Lower lobe of right lung (tissue), 2 donors: ENCODE results near the gene OR10A3. TPM values are rescaled to one million over a fixed set of nuclear protein-coding genes. Genes with fewer than 3 reads are reported as not detected.

Experiments used
- ATAC-seq, 2 donors: fragments of 200-7000 bp; cut with Tn5 transposase; one replicate each; pipeline ENCODE4 v1.9.1; 2020 to 2022; ENCODE audit warnings: mild to moderate bottlenecking in 2 of 2, moderate library complexity in 2 of 2
- DNase-seq: peaks from one replicate; pipeline ENCODE4 v3.0.0-alpha.2; 2020
- H3K27ac ChIP-seq: fragments of 200-600 bp; one replicate; pipeline ENCODE4 v1.8.0; 2022
- H3K27me3 ChIP-seq: fragments of 200-600 bp; one replicate; pipeline ENCODE4 v1.8.0; 2022; ENCODE audit warnings: low read depth
- H3K36me3 ChIP-seq: fragments of 200-600 bp; one replicate; pipeline ENCODE4 v1.8.0; 2022; ENCODE audit warnings: mild to moderate bottlenecking
- H3K4me1 ChIP-seq: fragments of 200-600 bp; one replicate; pipeline ENCODE4 v1.8.0; 2022
- H3K4me3 ChIP-seq: fragments of 200-600 bp; one replicate; pipeline ENCODE4 v1.8.0; 2022; ENCODE audit warnings: mild to moderate bottlenecking
- H3K9me3 ChIP-seq: fragments of 200-600 bp; one replicate; pipeline ENCODE4 v1.8.0; 2022
- CTCF ChIP-seq: fragments of 200-600 bp; IDR thresholded peaks from one replicate; pipeline ENCODE4 v1.8.0; 2022; ENCODE audit warnings: antibody characterized with exemption, mild to moderate bottlenecking
- intact Hi-C: fragments of 100-400 bp; cut with DNase I; formaldehyde crosslinking; loops from one replicate; pipeline ENCODE4 v1.11.0; 2022
- total RNA-seq: library from RNA; stranded (reverse); fragmentation: NEBNext Ultra II Directional; extraction: Animal tissue kit (Norgen Biotek cat#: 25700); gene quantifications from one replicate; pipeline ENCODE4 v1.2.1, GENCODE V29; 2021
- donor health status: DM: no; HTN: yes; CAD: no; lungs with severe emphysema.

OR10A3 gene
- total RNA-seq, 1 donor from 2014 or later: not detected

GRCh38 chr11:7969756-7970646 lies 28.5 kb upstream of the OR10A3 start:
- no peak for ATAC-seq
- no peak overlapping the region for H3K27ac ChIP-seq
- H3K27me3 ChIP-seq: no peaks in the 10 kb centered on the region
- DNase-seq: no peak
- no peaks in the 10 kb centered on the region for H3K36me3 ChIP-seq
- no peak for TF ChIP-seq CTCF
- no peaks in the 10 kb centered on the region for H3K9me3 ChIP-seq
- intact Hi-C loops: no loop called here
- H3K4me1 ChIP-seq: no peaks in the 10 kb centered on the region
- no peak overlapping the region for H3K4me3 ChIP-seq

GRCh38 chr11:7968686-7969085 lies 27.2 kb upstream of the OR10A3 start:
- intact Hi-C loops: no loop called here
- no peaks in the 10 kb centered on the region for H3K36me3 ChIP-seq
- DNase-seq (no peak), ATAC-seq (no peak)
- H3K9me3 ChIP-seq: no peaks in the 10 kb centered on the region
- H3K4me1 ChIP-seq: no peaks in the 10 kb centered on the region
- H3K27me3 ChIP-seq: no peaks in the 10 kb centered on the region
- TF ChIP-seq CTCF: no peak
- H3K27ac ChIP-seq: no peak overlapping the region
- no peak overlapping the region for H3K4me3 ChIP-seq

- Histone ChIP-seq H3K4me3 (no peak overlapping the region), H3K9me3 (no peaks in the 10 kb centered on the region), H3K27ac (no peak overlapping the region), H3K36me3 (no peaks in the 10 kb centered on the region), H3K4me1 (no peaks in the 10 kb centered on the region), H3K27me3 (no peaks in the 10 kb centered on the region)
- DNase-seq (no peak), ATAC-seq (no peak)
- intact Hi-C loops: no loop called here
- TF ChIP-seq CTCF: no peak
Observed at GRCh38 chr11:7967826-7968225, 26.3 kb upstream of the OR10A3 start.

GRCh38 chr11:7967097-7967496 lies 25.6 kb upstream of the OR10A3 start:
- no peak overlapping the region for H3K4me3 ChIP-seq
- intact Hi-C loops: no loop called here
- no peaks in the 10 kb centered on the region for H3K4me1 ChIP-seq
- DNase-seq (no peak), ATAC-seq (no peak)
- no peak overlapping the region for H3K27ac ChIP-seq
- H3K36me3 ChIP-seq: no peaks in the 10 kb centered on the region
- no peak for TF ChIP-seq CTCF
- no peaks in the 10 kb centered on the region for H3K27me3 ChIP-seq
- no peaks in the 10 kb centered on the region for H3K9me3 ChIP-seq

GRCh38 chr11:7965386-7965785 lies 23.9 kb upstream of the OR10A3 start, which contains the start of gene NLRP10:
NLRP10 (minus strand) TSS chr11:7965447; CDS start chr11:7963495, 1,952 bp downstream.
- no peak within 1 kb of the TSS for H3K4me3 ChIP-seq
- H3K27ac ChIP-seq: no peak within 1 kb of the TSS
- H3K36me3 ChIP-seq: no peaks in the 10 kb centered on the region
- TF ChIP-seq CTCF: no peak
- DNase-seq (no peak), ATAC-seq (no peak)
- no peaks in the 10 kb centered on the region for H3K27me3 ChIP-seq
- no peaks in the 10 kb centered on the region for H3K4me1 ChIP-seq
- intact Hi-C loops: no loop called here
- no peaks in the 10 kb centered on the region for H3K9me3 ChIP-seq
